ENCODE results near the gene FUT6.

GRCh38 chr19:5814123-5814851 lies 25.2 kb downstream of the FUT6 start:
- TF ChIP-seq EZH2 (IDR thresholded peaks at IDR 0.05; ENCODE audit: insufficient read depth, poor library complexity, severe bottlenecking) (no peak), EZH2phosphoT487 (IDR thresholded peaks at IDR 0.05; ENCODE audit: insufficient read depth, low read depth) (no peak)

All from GM23248 (cell line).